NCI-H1417 (cell line): ENCODE data around the gene SLC16A12.

Experiments used
- DNase-seq, 3 experiments: peaks; one replicate each; lab custom pipeline; 2025; lab: John Stamatoyannopoulos, UW

SLC16A12 gene

GRCh38 chr10:89505640-89506275 lies 29.6 kb downstream of the SLC16A12 start:
- DNase-seq = no peak

- DNase-seq = no peak
Measured at GRCh38 chr10:89504691-89505090, 30.7 kb downstream of the SLC16A12 start.

GRCh38 chr10:89503652-89504370 lies 31.6 kb downstream of the SLC16A12 start:
- DNase-seq = no peak

- no peak for DNase-seq
Measured at GRCh38 chr10:89503151-89503550, 32.2 kb downstream of the SLC16A12 start.

GRCh38 chr10:89502549-89502948 lies 32.8 kb downstream of the SLC16A12 start:
- no peak for DNase-seq

GRCh38 chr10:89494575-89494974 lies 40.8 kb downstream of the SLC16A12 start:
- DNase-seq = no peak

- no peak for DNase-seq
Measured at GRCh38 chr10:89494068-89494467, 41.3 kb downstream of the SLC16A12 start.

- DNase-seq = no peak
Measured at GRCh38 chr10:89491932-89492331, 43.5 kb downstream of the SLC16A12 start.

GRCh38 chr10:89490596-89491335 lies 44.6 kb downstream of the SLC16A12 start:
- DNase-seq = no peak

- no peak for DNase-seq
Measured at GRCh38 chr10:89482256-89482655, 53.1 kb downstream of the SLC16A12 start.

GRCh38 chr10:89481662-89482061 lies 53.7 kb downstream of the SLC16A12 start:
- no peak for DNase-seq

- DNase-seq = no peak
Measured at GRCh38 chr10:89479771-89480446, 55.5 kb downstream of the SLC16A12 start.

GRCh38 chr10:89478739-89479654 lies 56.4 kb downstream of the SLC16A12 start:
- DNase-seq = no peak

GRCh38 chr10:89478085-89478738 lies 57.2 kb downstream of the SLC16A12 start:
- DNase-seq = no peak

- no peak for DNase-seq
Measured at GRCh38 chr10:89476150-89476549, 59.2 kb downstream of the SLC16A12 start.

GRCh38 chr10:89475591-89475998 lies 59.8 kb downstream of the SLC16A12 start:
- no peak for DNase-seq

- peak in 1 of 3 experiments; percentile 4 for DNase-seq
Measured at GRCh38 chr10:89475125-89475524, 60.3 kb downstream of the SLC16A12 start.

GRCh38 chr10:89474452-89474851 lies 60.9 kb downstream of the SLC16A12 start:
- no peak for DNase-seq

GRCh38 chr10:89471110-89471809 lies 64.1 kb downstream of the SLC16A12 start:
- no peak for DNase-seq

- DNase-seq = no peak
Measured at GRCh38 chr10:89470628-89471027, 64.8 kb downstream of the SLC16A12 start.
